Adrenal gland (tissue), 5 donors: ENCODE measurements around the gene DCTPP1.

Experiments
- POLR2A ChIP-seq, 2 donors: fragments of 450-650 bp; IDR thresholded peaks; one replicate each; pipeline ENCODE4 v1.6.1; 2017; ENCODE audit warnings: antibody characterized with exemption in 2 of 2, mild to moderate bottlenecking in 2 of 2, moderate library complexity in 1 of 2
- TF ChIP-seq, protein P1 (sequence below), 6 experiments: fragments of 450-650 bp in 4 of 6; fragments of 200-600 bp in 2 of 6; sonication (generic) in 1 of 6; IDR thresholded peaks; 1 replicate in 5 of 6; 2 replicates in 1 of 6; pipeline versions ENCODE4 v1.5.1 to v1.8.0; 2016 to 2021; ENCODE audit warnings: antibody characterized with exemption in 6 of 6, mild to moderate bottlenecking in 2 of 6, moderate library complexity in 1 of 6
- donor health status: DM: no; HTN: no; CAD: no.

GRCh38 chr16:30474684-30475083 lies 44.9 kb upstream of the DCTPP1 start:
- TF ChIP-seq, protein P1, sequence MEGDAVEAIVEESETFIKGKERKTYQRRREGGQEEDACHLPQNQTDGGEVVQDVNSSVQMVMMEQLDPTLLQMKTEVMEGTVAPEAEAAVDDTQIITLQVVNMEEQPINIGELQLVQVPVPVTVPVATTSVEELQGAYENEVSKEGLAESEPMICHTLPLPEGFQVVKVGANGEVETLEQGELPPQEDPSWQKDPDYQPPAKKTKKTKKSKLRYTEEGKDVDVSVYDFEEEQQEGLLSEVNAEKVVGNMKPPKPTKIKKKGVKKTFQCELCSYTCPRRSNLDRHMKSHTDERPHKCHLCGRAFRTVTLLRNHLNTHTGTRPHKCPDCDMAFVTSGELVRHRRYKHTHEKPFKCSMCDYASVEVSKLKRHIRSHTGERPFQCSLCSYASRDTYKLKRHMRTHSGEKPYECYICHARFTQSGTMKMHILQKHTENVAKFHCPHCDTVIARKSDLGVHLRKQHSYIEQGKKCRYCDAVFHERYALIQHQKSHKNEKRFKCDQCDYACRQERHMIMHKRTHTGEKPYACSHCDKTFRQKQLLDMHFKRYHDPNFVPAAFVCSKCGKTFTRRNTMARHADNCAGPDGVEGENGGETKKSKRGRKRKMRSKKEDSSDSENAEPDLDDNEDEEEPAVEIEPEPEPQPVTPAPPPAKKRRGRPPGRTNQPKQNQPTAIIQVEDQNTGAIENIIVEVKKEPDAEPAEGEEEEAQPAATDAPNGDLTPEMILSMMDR (IDR thresholded peaks at IDR 0.05), result no peak
- TF ChIP-seq POLR2A (IDR thresholded peaks at IDR 0.05), result no peak
